Measurements from ENCODE around the gene HFE. TPM values are rescaled to one million over a fixed set of nuclear protein-coding genes. Genes with fewer than 3 reads are reported as not detected.

HFE gene
- total and polyA plus RNA-seq, 8 donors: 1.5 to 8.2 (median 3.7) TPM

- H3K4me1 ChIP-seq: peaks cover 0 to 4% (median 2%) of the 10 kb centered on the region in 4 donors
- TF ChIP-seq POLR2A (IDR thresholded peaks at IDR 0.05) (no peak), POLR2AphosphoS5 (IDR thresholded peaks at IDR 0.05) (no peak), EP300 (IDR thresholded peaks at IDR 0.05) (no peak), CTCF (IDR thresholded peaks at IDR 0.05) (no peak)
- no peaks in the 10 kb centered on the region for H3K36me3 ChIP-seq
- no peak for DNase-seq
- H3K4me3 ChIP-seq: no peak overlapping the region
- no peaks in the 10 kb centered on the region for H3K9me3 ChIP-seq
- H3K27ac ChIP-seq: no peak overlapping the region
- intact Hi-C loops (cut with DNase I; ENCODE audit: low total_unique reads): no loop called here
- 89 to 98% (median 97%) methylated on average over 6 of the region's 6 CpGs for WGBS, 5 donors
- no peaks in the 10 kb centered on the region for H3K27me3 ChIP-seq
Measured at GRCh38 chr6:26109772-26110171, 22.5 kb downstream of the HFE start.

GRCh38 chr6:26113570-26113969, 26.3 kb downstream of the HFE start:
- no peaks in the 10 kb centered on the region for H3K9me3 ChIP-seq
- no peak overlapping the region for H3K27ac ChIP-seq
- peaks cover 0 to 2% (median 0%) of the 10 kb centered on the region in 4 donors for H3K4me1 ChIP-seq
- no peaks in the 10 kb centered on the region for H3K27me3 ChIP-seq
- no peak for DNase-seq
- intact Hi-C loops (cut with DNase I; ENCODE audit: low total_unique reads): no loop called here
- no peak overlapping the region for H3K4me3 ChIP-seq
- TF ChIP-seq POLR2A (IDR thresholded peaks at IDR 0.05) (no peak), CTCF (IDR thresholded peaks at IDR 0.05) (no peak), EP300 (IDR thresholded peaks at IDR 0.05) (no peak), POLR2AphosphoS5 (IDR thresholded peaks at IDR 0.05) (no peak)
- H3K36me3 ChIP-seq: no peaks in the 10 kb centered on the region

- peaks cover 0 to 3% (median 0%) of the 10 kb centered on the region in 4 donors for H3K4me1 ChIP-seq
- no peak overlapping the region for H3K4me3 ChIP-seq
- no peak overlapping the region for H3K27ac ChIP-seq
- no peaks in the 10 kb centered on the region for H3K9me3 ChIP-seq
- TF ChIP-seq EP300 (IDR thresholded peaks at IDR 0.05) (no peak), POLR2A (IDR thresholded peaks at IDR 0.05) (no peak), POLR2AphosphoS5 (IDR thresholded peaks at IDR 0.05) (no peak), CTCF (IDR thresholded peaks at IDR 0.05) (no peak)
- intact Hi-C loops (cut with DNase I; ENCODE audit: low total_unique reads): no loop called here
- H3K36me3 ChIP-seq: no peaks in the 10 kb centered on the region
- no peaks in the 10 kb centered on the region for H3K27me3 ChIP-seq
- no peak for DNase-seq
- WGBS, 5 donors: 83 to 90% (median 84%) methylated on average over 5 of the region's 5 CpGs
Measured at GRCh38 chr6:26115226-26115625, 28.0 kb downstream of the HFE start.

- Histone ChIP-seq H3K27ac (no peak overlapping the region), H3K36me3 (no peaks in the 10 kb centered on the region), H3K4me3 (no peak overlapping the region), H3K9me3 (no peaks in the 10 kb centered on the region), H3K27me3 (no peaks in the 10 kb centered on the region), H3K4me1 (peaks cover 0 to 11% (median 0%) of the 10 kb centered on the region in 4 donors)
- no peak for DNase-seq
- TF ChIP-seq CTCF (IDR thresholded peaks at IDR 0.05): no peak
- TF ChIP-seq EP300 (IDR thresholded peaks at IDR 0.05): no peak
- no peak for TF ChIP-seq POLR2A (IDR thresholded peaks at IDR 0.05)
- TF ChIP-seq POLR2AphosphoS5 (IDR thresholded peaks at IDR 0.05): no peak
- intact Hi-C loops (cut with DNase I; ENCODE audit: low total_unique reads): no loop called here
- WGBS, 5 donors: 93 to 98% (median 96%) methylated on average over 4 of the region's 4 CpGs
Measured at GRCh38 chr6:26116267-26116666, 29.0 kb downstream of the HFE start.
